GM23338 (cell line): ENCODE data around the gene RAB44. TPM values are rescaled to one million over a fixed set of nuclear protein-coding genes. Genes with fewer than 3 reads are reported as not detected.

Source experiments
- ATAC-seq: fragments of 200-7000 bp; cut with Tn5 transposase; 3 replicates; pipeline ENCODE4 v1.9.1; 2020
- DNase-seq: peaks from one replicate; pipeline ENCODE4 v3.0.0-alpha.2; 2015; ENCODE audit warnings: low spot score
- H2AFZ ChIP-seq: fragments of 200-600 bp; sonication (generic); 2 replicates; pipeline ENCODE4 v1.8.0; 2016; ENCODE audit warnings: antibody characterized with exemption, mild to moderate bottlenecking, moderate library complexity
- H3F3A ChIP-seq: fragments of 200-600 bp; sonication (generic); replicated peaks from 2 replicates; pipeline ENCODE4 v1.8.0; 2017; ENCODE audit warnings: antibody characterized with exemption, mixed run types, low read depth
- H3K27ac ChIP-seq: fragments of 200-600 bp; sonication (generic); 2 replicates; pipeline ENCODE4 v1.6.1; 2016; ENCODE audit warnings: low read depth
- H3K27me3 ChIP-seq: fragments of 200-600 bp; sonication (generic); 2 replicates; pipeline ENCODE4 v1.8.0; 2016; ENCODE audit warnings: mild to moderate bottlenecking, mixed run types, moderate library complexity; ENCODE audit not compliant: insufficient read depth
- H3K36me3 ChIP-seq: fragments of 200-600 bp; sonication (generic); 2 replicates; pipeline ENCODE4 v1.8.0; 2016; ENCODE audit warnings: mild to moderate bottlenecking; ENCODE audit not compliant: insufficient read depth
- H3K4me1 ChIP-seq: fragments of 200-600 bp; sonication (generic); 2 replicates; pipeline ENCODE4 v1.8.0; 2016; ENCODE audit warnings: mild to moderate bottlenecking, moderate library complexity; ENCODE audit not compliant: insufficient read depth
- H3K4me2 ChIP-seq: fragments of 200-600 bp; sonication (generic); 2 replicates; pipeline ENCODE4 v1.7.1; 2017; ENCODE audit warnings: mixed run types
- H3K4me3 ChIP-seq: fragments of 200-600 bp; sonication (generic); 2 replicates; pipeline ENCODE4 v1.6.1; 2016; ENCODE audit warnings: mixed run types
- H3K79me2 ChIP-seq: fragments of 200-600 bp; sonication (generic); replicated peaks from 2 replicates; pipeline ENCODE4 v1.8.0; 2017; ENCODE audit warnings: mild to moderate bottlenecking; ENCODE audit not compliant: insufficient read depth
- H3K9me2 ChIP-seq: fragments of 200-600 bp; sonication (generic); 2 replicates; pipeline ENCODE4 v1.8.0; 2017; ENCODE audit not compliant: insufficient read depth
- H4K20me1 ChIP-seq: fragments of 200-600 bp; sonication (generic); replicated peaks from 2 replicates; pipeline ENCODE4 v1.8.0; 2017; ENCODE audit warnings: mild to moderate bottlenecking; ENCODE audit not compliant: insufficient read depth
- H3K27ac Mint-ChIP-seq: 2 replicates; pipeline ENCODE4 v1.8.0; 2020; ENCODE audit warnings: inconsistent platforms, mild to moderate bottlenecking, moderate library complexity, mixed read lengths
- H3K27me3 Mint-ChIP-seq: 3 replicates; pipeline ENCODE4 v1.8.0; 2022; ENCODE audit warnings: low read depth, mild to moderate bottlenecking, moderate library complexity, mixed read lengths, inconsistent platforms; ENCODE audit not compliant: insufficient read depth, poor library complexity
- H3K36me3 Mint-ChIP-seq: 3 replicates; pipeline ENCODE4 v1.8.0; 2021; ENCODE audit warnings: low read depth, mild to moderate bottlenecking, inconsistent platforms, moderate library complexity, mixed read lengths
- H3K4me1 Mint-ChIP-seq: 3 replicates; pipeline ENCODE4 v1.8.0; 2020; ENCODE audit warnings: mild to moderate bottlenecking, inconsistent platforms, mixed read lengths
- H3K4me3 Mint-ChIP-seq: 3 replicates; pipeline ENCODE4 v1.8.0; 2021; ENCODE audit warnings: moderate library complexity, mild to moderate bottlenecking, inconsistent platforms, mixed read lengths
- H3K9me3 Mint-ChIP-seq: 3 replicates; pipeline ENCODE4 v1.8.0; 2020; ENCODE audit warnings: moderate library complexity, mild to moderate bottlenecking, inconsistent platforms, mixed read lengths
- CTCF ChIP-seq, 2 experiments: fragments of 200-600 bp in 1 of 2; sonication (generic) in 1 of 2; conservative IDR thresholded peaks; 2 replicates each; pipeline versions ENCODE4 v1.5.1 to v1.6.1; 2016 to 2017; ENCODE audit warnings: antibody characterized with exemption in 2 of 2, low read depth in 2 of 2, mild to moderate bottlenecking in 2 of 2, moderate library complexity in 1 of 2
- ETS1 ChIP-seq: IDR thresholded peaks from 2 replicates; pipeline ENCODE4 v1.6.1; 2016; ENCODE audit warnings: antibody characterized with exemption
- NANOG ChIP-seq: IDR thresholded peaks from 2 replicates; pipeline ENCODE4 v1.6.1; 2016; ENCODE audit warnings: antibody characterized with exemption, borderline replicate concordance
- POLR2AphosphoS5 ChIP-seq: IDR thresholded peaks from 2 replicates; pipeline ENCODE4 v1.6.1; 2016; ENCODE audit warnings: antibody characterized with exemption, low read depth
- polyA plus RNA-seq: library from polyadenylated mRNA; unstranded; fragments of >200 nt; fragmentation: Nextera tagmentation; extraction: Ambion mirVana; gene quantifications from 2 replicates; pipeline ENCODE4 v1.2.1, GENCODE V29; 2016
- total RNA-seq: library from RNA; depleted of rRNA; stranded (reverse); fragments of >200 nt; shearing (Covaris generic); gene quantifications from 2 replicates; pipeline ENCODE4 v1.2.3, GENCODE V29; 2014
- TF ChIP-seq, protein P1 (sequence below): fragments of 250-450 bp; sonication (Bioruptor Pico); IDR thresholded peaks from 2 replicates; pipeline ENCODE4 v1.5.0; 2020; ENCODE audit warnings: mild to moderate bottlenecking, moderate library complexity

The RAB44 gene
- total and polyA plus RNA-seq, 2 experiments from 2014 or later: not detected

- no peaks in the 10 kb centered on the region for H3K27me3 ChIP-seq
- no peak for TF ChIP-seq POLR2AphosphoS5
- TF ChIP-seq CTCF (conservative IDR thresholded peaks at IDR 0.05; ENCODE audit: low read depth in 2 of 2): peak; percentile 26 to 66
- no peak for TF ChIP-seq NANOG
- TF ChIP-seq, protein P1, sequence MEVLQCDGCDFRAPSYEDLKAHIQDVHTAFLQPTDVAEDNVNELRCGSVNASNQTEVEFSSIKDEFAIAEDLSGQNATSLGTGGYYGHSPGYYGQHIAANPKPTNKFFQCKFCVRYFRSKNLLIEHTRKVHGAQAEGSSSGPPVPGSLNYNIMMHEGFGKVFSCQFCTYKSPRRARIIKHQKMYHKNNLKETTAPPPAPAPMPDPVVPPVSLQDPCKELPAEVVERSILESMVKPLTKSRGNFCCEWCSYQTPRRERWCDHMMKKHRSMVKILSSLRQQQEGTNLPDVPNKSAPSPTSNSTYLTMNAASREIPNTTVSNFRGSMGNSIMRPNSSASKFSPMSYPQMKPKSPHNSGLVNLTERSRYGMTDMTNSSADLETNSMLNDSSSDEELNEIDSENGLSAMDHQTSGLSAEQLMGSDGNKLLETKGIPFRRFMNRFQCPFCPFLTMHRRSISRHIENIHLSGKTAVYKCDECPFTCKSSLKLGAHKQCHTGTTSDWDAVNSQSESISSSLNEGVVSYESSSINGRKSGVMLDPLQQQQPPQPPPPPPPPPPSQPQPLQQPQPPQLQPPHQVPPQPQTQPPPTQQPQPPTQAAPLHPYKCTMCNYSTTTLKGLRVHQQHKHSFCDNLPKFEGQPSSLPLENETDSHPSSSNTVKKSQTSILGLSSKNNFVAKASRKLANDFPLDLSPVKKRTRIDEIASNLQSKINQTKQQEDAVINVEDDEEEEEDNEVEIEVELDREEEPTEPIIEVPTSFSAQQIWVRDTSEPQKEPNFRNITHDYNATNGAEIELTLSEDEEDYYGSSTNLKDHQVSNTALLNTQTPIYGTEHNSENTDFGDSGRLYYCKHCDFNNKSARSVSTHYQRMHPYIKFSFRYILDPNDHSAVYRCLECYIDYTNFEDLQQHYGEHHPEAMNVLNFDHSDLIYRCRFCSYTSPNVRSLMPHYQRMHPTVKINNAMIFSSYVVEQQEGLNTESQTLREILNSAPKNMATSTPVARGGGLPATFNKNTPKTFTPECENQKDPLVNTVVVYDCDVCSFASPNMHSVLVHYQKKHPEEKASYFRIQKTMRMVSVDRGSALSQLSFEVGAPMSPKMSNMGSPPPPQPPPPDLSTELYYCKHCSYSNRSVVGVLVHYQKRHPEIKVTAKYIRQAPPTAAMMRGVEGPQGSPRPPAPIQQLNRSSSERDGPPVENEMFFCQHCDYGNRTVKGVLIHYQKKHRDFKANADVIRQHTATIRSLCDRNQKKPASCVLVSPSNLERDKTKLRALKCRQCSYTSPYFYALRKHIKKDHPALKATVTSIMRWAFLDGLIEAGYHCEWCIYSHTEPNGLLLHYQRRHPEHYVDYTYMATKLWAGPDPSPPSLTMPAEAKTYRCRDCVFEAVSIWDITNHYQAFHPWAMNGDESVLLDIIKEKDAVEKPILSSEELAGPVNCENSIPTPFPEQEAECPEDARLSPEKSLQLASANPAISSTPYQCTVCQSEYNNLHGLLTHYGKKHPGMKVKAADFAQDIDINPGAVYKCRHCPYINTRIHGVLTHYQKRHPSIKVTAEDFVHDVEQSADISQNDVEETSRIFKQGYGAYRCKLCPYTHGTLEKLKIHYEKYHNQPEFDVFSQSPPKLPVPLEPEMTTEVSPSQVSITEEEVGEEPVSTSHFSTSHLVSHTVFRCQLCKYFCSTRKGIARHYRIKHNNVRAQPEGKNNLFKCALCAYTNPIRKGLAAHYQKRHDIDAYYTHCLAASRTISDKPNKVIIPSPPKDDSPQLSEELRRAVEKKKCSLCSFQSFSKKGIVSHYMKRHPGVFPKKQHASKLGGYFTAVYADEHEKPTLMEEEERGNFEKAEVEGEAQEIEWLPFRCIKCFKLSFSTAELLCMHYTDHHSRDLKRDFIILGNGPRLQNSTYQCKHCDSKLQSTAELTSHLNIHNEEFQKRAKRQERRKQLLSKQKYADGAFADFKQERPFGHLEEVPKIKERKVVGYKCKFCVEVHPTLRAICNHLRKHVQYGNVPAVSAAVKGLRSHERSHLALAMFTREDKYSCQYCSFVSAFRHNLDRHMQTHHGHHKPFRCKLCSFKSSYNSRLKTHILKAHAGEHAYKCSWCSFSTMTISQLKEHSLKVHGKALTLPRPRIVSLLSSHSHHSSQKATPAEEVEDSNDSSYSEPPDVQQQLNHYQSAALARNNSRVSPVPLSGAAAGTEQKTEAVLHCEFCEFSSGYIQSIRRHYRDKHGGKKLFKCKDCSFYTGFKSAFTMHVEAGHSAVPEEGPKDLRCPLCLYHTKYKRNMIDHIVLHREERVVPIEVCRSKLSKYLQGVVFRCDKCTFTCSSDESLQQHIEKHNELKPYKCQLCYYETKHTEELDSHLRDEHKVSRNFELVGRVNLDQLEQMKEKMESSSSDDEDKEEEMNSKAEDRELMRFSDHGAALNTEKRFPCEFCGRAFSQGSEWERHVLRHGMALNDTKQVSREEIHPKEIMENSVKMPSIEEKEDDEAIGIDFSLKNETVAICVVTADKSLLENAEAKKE (CRISPR knock-in tag): no peak
- TF ChIP-seq ETS1: no peak
- no peak overlapping the region for H2AFZ ChIP-seq
- H3K4me3 ChIP-seq: no peak overlapping the region
- no peaks in the 10 kb centered on the region for H3K36me3 ChIP-seq
- no peaks in the 10 kb centered on the region for H3K9me3 Mint-ChIP-seq
- H4K20me1 ChIP-seq: no peaks in the 10 kb centered on the region
- no peaks in the 10 kb centered on the region for H3K4me1 Mint-ChIP-seq
- H3K4me3 Mint-ChIP-seq: no peak overlapping the region
- H3K9me2 ChIP-seq: no peaks in the 10 kb centered on the region
- H3K27me3 Mint-ChIP-seq: peaks cover 1% of the 10 kb centered on the region
- H3F3A ChIP-seq: no peaks in the 10 kb centered on the region
- no peak overlapping the region for H3K27ac ChIP-seq
- H3K4me2 ChIP-seq: no peak overlapping the region
- DNase-seq: peak; percentile 23
- no peaks in the 10 kb centered on the region for H3K4me1 ChIP-seq
- ATAC-seq: peak; percentile 77
- no peaks in the 10 kb centered on the region for H3K79me2 ChIP-seq
- H3K36me3 Mint-ChIP-seq: no peaks in the 10 kb centered on the region
- no peak overlapping the region for H3K27ac Mint-ChIP-seq
These were observed 3.9 kb downstream of the RAB44 start for GRCh38 chr6:36701401-36701991.
